GM19438 (cell line): Measurements from ENCODE around the gene MYOF.

Experiments used
- ATAC-seq: cut with Tn5 transposase; IDR thresholded peaks from one replicate; pipeline ENCODE4 v1.9.1; 2021; ENCODE audit warnings: low read depth; ENCODE audit not compliant: unreplicated experiment

Gene MYOF

DNA sequence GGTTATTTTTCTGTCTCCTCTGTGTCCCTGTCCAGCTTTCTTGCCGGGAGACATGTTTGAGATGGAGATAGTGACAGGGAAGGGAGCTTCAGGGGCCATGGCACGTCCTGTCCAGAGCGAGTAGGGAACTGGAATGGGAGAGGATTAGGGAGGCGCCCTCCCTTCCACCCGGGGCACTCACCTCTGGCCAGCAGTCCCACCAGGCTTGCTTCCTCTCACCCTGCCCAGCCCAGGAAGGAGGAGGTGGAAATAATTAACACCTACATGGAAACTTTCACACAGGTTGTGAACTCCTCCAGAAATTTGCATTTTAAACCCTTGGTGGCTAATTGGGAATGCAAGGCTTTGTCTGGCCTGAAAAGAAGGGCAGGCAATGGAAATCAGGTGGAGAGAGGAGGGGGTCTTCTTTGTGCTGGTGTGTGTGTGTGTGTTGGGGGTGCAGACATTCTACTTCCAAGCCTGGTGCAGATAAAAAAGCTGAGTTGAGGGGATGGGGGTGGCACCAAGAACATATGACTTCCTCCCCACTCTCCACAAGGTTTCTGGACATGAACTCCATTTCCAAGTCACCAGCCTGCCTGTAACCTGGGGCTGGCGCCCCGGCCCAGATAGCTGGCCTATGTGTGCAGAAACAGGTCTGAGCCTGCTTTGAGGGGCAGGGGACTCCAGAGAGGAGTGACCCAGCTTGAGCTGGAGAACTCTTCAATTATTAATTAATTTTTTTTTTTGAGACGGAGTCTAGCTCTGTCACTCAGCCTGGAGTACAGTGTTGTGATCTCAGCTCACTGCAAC lies 209.1 kb downstream of the MYOF start:
- ATAC-seq = no peak

GRCh38 chr10:93271347-93271746 lies 210.8 kb downstream of the MYOF start:
- ATAC-seq = no peak

DNA sequence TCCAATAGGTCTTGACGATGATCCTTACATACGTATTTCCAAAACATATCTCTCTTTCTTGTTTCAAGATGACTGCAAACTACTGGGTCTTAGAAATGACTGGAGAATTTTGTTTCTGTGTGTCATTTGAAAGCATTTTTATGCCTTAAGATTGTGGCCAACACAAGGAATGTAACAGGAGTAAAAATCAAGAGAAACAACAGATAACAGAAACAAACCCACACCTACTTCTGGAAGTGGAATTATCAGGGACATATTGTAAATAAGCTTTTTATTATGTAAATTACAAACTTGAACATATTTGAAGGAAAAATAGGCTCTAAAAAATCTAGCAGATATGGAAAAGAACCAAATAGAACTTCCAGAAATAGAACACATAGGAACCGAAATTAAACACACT lies 212.9 kb downstream of the MYOF start:
- no peak for ATAC-seq

GRCh38 chr10:93268021-93268420 lies 214.1 kb downstream of the MYOF start:
- no peak for ATAC-seq

- peak; percentile 98 for ATAC-seq
These were observed 214.6 kb downstream of the MYOF start for GRCh38 chr10:93267521-93267920.

DNA sequence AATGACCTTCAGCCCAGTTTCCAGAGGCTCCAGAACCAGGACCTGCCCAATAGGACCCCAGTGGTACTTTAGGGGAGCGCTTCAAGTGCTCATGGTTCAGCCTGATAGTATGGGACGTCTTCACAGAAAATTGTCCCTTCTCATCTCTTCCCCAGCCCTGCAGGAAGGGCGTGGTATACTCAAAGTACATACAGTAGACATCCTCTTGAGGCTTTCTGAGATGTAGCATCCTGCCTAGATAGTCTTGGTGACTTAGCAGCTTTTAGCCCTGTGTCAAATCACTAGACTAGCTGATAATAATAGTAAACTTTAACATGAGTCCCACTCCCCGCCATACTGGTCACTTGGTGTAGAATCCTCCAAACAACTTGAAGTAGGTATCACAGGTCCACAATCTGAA lies 215.3 kb downstream of the MYOF start:
- no peak for ATAC-seq

GRCh38 chr10:93261961-93262610 lies 220.0 kb downstream of the MYOF start:
- ATAC-seq = no peak

DNA sequence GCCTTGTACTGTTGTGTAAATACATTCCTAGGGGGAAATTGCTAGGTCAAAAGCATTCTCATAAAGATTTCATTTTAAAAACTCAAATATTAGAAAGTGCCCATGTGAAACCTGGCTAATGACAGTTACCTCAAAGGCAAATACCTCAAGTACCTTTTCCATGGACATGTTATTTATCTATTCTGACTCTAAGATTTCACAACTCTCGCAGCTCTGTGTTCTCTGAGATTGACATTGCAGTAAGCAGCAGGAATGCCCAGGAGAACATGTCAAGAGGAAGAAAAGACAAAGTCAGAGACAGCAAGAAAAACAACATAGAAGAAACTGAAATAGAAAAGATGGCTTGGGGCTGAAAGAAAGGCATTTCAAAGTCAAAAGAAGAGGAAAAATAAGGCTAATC lies 221.0 kb downstream of the MYOF start:
- ATAC-seq = no peak

DNA sequence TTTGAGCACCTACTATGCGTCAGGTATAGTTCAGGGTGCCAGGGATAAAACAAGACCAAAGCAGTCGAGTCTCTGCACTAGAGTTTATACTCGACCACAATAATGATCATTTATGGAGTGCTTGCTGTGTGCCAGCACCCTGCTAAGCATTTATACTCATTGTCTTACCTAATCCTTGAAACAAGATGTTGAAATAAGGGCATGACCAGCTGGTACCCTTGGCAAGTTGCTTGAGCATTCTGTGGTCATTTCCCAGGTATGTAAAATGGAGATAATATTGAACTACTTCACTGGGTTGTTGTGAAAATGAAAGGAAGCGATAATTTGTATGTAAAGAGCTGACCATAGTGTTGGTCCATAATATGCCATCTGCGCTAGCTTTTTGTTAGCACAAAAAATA lies 223.0 kb downstream of the MYOF start:
- ATAC-seq = no peak
